Activated CD4-positive, alpha-beta T cell treated with anti-CD3 and anti-CD28 coated beads for 4 hours (primary cell): ENCODE results near the gene CBX8.

Experiments
- DNase-seq, 2 donors: peaks; one replicate each; pipeline ENCODE4 v3.0.0-alpha.2; 2020

The CBX8 gene

GRCh38 chr17:79796763-79797491 is at the start of gene CBX8:
Gene CBX8, minus strand, starts transcription at chr17:79797077. Its CDS starts 79 bp downstream, at chr17:79796998.
- peak; percentile 99 for DNase-seq

- no peak for DNase-seq
These were observed 48.7 kb upstream of the CBX8 start for GRCh38 chr17:79845601-79845949.

- peak; percentile 42 to 46 for DNase-seq
These were observed 48.2 kb upstream of the CBX8 start for GRCh38 chr17:79844869-79845600.

GRCh38 chr17:79843816-79844800 is 47.2 kb upstream of the CBX8 start:
- DNase-seq: no peak

- peak in 1 of 2 donors; percentile 24 for DNase-seq
These were observed 46.6 kb upstream of the CBX8 start for GRCh38 chr17:79843474-79843815.

GRCh38 chr17:79842656-79843473 is 46.0 kb upstream of the CBX8 start:
- DNase-seq: peak in 1 of 2 donors; percentile 26

- DNase-seq: no peak
These were observed 45.3 kb upstream of the CBX8 start for GRCh38 chr17:79842136-79842655.

GRCh38 chr17:79841369-79842135 is 44.7 kb upstream of the CBX8 start:
- no peak for DNase-seq

GRCh38 chr17:79840989-79841286 is 44.1 kb upstream of the CBX8 start:
- DNase-seq: no peak

GRCh38 chr17:79840269-79840988 is 43.6 kb upstream of the CBX8 start:
- DNase-seq: peak in 1 of 2 donors; percentile 22

GRCh38 chr17:79839356-79840268 is 42.7 kb upstream of the CBX8 start, which contains the start of gene CBX4:
Gene CBX4, minus strand, starts transcription at chr17:79839440. Its CDS starts 189 bp downstream, at chr17:79839251.
- peak; percentile 90 for DNase-seq

GRCh38 chr17:79838522-79839274 is 41.8 kb upstream of the CBX8 start:
- peak; percentile 39 to 53 for DNase-seq

GRCh38 chr17:79837888-79838521 is 41.1 kb upstream of the CBX8 start:
- DNase-seq: peak in 1 of 2 donors; percentile 29

- DNase-seq: no peak
These were observed 40.4 kb upstream of the CBX8 start for GRCh38 chr17:79836972-79837887.

GRCh38 chr17:79836510-79836971 is 39.7 kb upstream of the CBX8 start:
- no peak for DNase-seq

GRCh38 chr17:79835953-79836509 is 39.2 kb upstream of the CBX8 start:
- DNase-seq: no peak

GRCh38 chr17:79835470-79835899 is 38.6 kb upstream of the CBX8 start:
- DNase-seq: no peak
